OCI-LY1 (cell line): Measurements from ENCODE around the gene WNT9B.

Experiments
- H2AFZ ChIP-seq: fragments of 200-600 bp; sonication (generic), shearing (Covaris generic); 2 replicates; pipeline ENCODE4 v1.6.0; 2014; ENCODE audit warnings: antibody characterized with exemption, mild to moderate bottlenecking, low read length
- H3F3A ChIP-seq: fragments of 200-600 bp; sonication (generic), shearing (Covaris generic); 2 replicates; pipeline ENCODE4 v1.6.0; 2014; ENCODE audit warnings: mild to moderate bottlenecking, antibody characterized with exemption, low read length, moderate library complexity; ENCODE audit not compliant: insufficient read depth
- H3K27ac ChIP-seq: fragments of 200-600 bp; sonication (generic); 2 replicates; pipeline ENCODE4 v1.5.1; 2014; ENCODE audit warnings: low read length, mixed run types, mild to moderate bottlenecking, low read depth; ENCODE audit not compliant: poor library complexity, severe bottlenecking
- H3K27me3 ChIP-seq: fragments of 200-600 bp; sonication (generic); 2 replicates; pipeline ENCODE4 v1.6.0; 2014; ENCODE audit warnings: antibody characterized with exemption, mild to moderate bottlenecking, low read length, moderate library complexity; ENCODE audit not compliant: insufficient read depth
- H3K36me3 ChIP-seq: fragments of 200-600 bp; sonication (generic); 2 replicates; pipeline ENCODE4 v1.6.1; 2014; ENCODE audit warnings: mild to moderate bottlenecking, antibody characterized with exemption, low read length, moderate library complexity, mixed read lengths; ENCODE audit not compliant: insufficient read depth
- H3K4me1 ChIP-seq: fragments of 200-600 bp; sonication (generic); 2 replicates; pipeline ENCODE4 v1.5.1; 2014; ENCODE audit warnings: mild to moderate bottlenecking, low read length, moderate library complexity; ENCODE audit not compliant: insufficient read depth, severe bottlenecking
- H3K4me2 ChIP-seq: fragments of 200-600 bp; sonication (generic), shearing (Covaris generic); 2 replicates; pipeline ENCODE4 v1.6.1; 2014; ENCODE audit warnings: low read length
- H3K4me3 ChIP-seq: fragments of 200-600 bp; sonication (generic); 2 replicates; pipeline ENCODE4 v1.5.1; 2014; ENCODE audit warnings: low read length, low read depth, mild to moderate bottlenecking, mixed read lengths; ENCODE audit not compliant: poor library complexity, severe bottlenecking
- H3K79me2 ChIP-seq: fragments of 200-600 bp; shearing (Covaris generic); 2 replicates; pipeline ENCODE4 v1.6.1; 2016; ENCODE audit warnings: mixed run types, low read length, mixed read lengths; ENCODE audit not compliant: insufficient read depth
- H3K9ac ChIP-seq: fragments of 200-600 bp; sonication (generic), shearing (Covaris generic); 2 replicates; pipeline ENCODE4 v1.6.1; 2014; ENCODE audit warnings: mild to moderate bottlenecking, low read length, mixed read lengths
- H3K9me2 ChIP-seq: fragments of 200-600 bp; sonication (generic), shearing (Covaris generic); 2 replicates; pipeline ENCODE4 v1.6.1; 2014; ENCODE audit warnings: low read depth, mild to moderate bottlenecking, low read length, mixed read lengths
- H3K9me3 ChIP-seq: fragments of 200-600 bp; shearing (Covaris generic); 2 replicates; pipeline ENCODE4 v1.6.1; 2014; ENCODE audit warnings: low read length, mixed read lengths
- H4K20me1 ChIP-seq: fragments of 200-600 bp; sonication (generic), shearing (Covaris generic); 2 replicates; pipeline ENCODE4 v1.6.0; 2016; ENCODE audit warnings: mild to moderate bottlenecking, low read length; ENCODE audit not compliant: insufficient read depth
- EZH2 ChIP-seq: fragments of 200-600 bp; sonication (generic), shearing (Covaris generic); IDR thresholded peaks from 2 replicates; pipeline ENCODE4 v1.8.0; 2017; ENCODE audit warnings: borderline replicate concordance, mixed run types, mild to moderate bottlenecking, antibody characterized with exemption, low read length, moderate library complexity, mixed read lengths
- TF ChIP-seq, protein P1 (sequence below): fragments of 200-600 bp; sonication (generic), shearing (Covaris generic); IDR thresholded peaks from 2 replicates; pipeline ENCODE4 v1.5.1; 2017; ENCODE audit warnings: mild to moderate bottlenecking, antibody characterized with exemption, low read length, moderate library complexity, mixed read lengths

WNT9B gene

DNA sequence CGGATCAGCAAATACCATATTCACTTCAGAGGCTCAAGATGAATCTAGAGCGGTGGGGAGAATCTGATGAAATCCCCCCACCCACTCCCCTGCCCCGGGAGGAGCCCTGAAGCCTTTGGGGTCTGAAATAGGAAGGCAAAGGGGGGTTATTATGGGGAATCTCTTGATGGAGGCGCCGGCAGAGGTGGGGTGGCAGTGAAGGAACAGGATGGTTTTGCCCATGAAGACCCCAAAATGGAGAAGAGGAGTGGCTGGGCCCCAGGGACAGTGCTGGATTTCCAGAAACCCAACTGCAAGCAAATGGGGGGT, 33.5 kb upstream of the WNT9B start:
- no peaks in the 10 kb centered on the region for H4K20me1 ChIP-seq
- no peaks in the 10 kb centered on the region for H3K36me3 ChIP-seq
- TF ChIP-seq, protein P1, sequence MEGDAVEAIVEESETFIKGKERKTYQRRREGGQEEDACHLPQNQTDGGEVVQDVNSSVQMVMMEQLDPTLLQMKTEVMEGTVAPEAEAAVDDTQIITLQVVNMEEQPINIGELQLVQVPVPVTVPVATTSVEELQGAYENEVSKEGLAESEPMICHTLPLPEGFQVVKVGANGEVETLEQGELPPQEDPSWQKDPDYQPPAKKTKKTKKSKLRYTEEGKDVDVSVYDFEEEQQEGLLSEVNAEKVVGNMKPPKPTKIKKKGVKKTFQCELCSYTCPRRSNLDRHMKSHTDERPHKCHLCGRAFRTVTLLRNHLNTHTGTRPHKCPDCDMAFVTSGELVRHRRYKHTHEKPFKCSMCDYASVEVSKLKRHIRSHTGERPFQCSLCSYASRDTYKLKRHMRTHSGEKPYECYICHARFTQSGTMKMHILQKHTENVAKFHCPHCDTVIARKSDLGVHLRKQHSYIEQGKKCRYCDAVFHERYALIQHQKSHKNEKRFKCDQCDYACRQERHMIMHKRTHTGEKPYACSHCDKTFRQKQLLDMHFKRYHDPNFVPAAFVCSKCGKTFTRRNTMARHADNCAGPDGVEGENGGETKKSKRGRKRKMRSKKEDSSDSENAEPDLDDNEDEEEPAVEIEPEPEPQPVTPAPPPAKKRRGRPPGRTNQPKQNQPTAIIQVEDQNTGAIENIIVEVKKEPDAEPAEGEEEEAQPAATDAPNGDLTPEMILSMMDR: no peak
- no peak for TF ChIP-seq EZH2
- no peaks in the 10 kb centered on the region for H3K27me3 ChIP-seq
- H2AFZ ChIP-seq: no peak overlapping the region
- no peaks in the 10 kb centered on the region for H3K9me3 ChIP-seq
- peaks cover 44% of the 10 kb centered on the region for H3K4me1 ChIP-seq
- H3K9ac ChIP-seq: 0 out of 2 replicates have a peak overlapping the region, but pooled peaks have one; percentile 1
- no peaks in the 10 kb centered on the region for H3F3A ChIP-seq
- H3K9me2 ChIP-seq: no peaks in the 10 kb centered on the region
- H3K4me2 ChIP-seq: peak overlapping the region; percentile 39
- H3K27ac ChIP-seq: no peak overlapping the region
- no peaks in the 10 kb centered on the region for H3K79me2 ChIP-seq
- H3K4me3 ChIP-seq: peak overlapping the region; percentile 35

DNA sequence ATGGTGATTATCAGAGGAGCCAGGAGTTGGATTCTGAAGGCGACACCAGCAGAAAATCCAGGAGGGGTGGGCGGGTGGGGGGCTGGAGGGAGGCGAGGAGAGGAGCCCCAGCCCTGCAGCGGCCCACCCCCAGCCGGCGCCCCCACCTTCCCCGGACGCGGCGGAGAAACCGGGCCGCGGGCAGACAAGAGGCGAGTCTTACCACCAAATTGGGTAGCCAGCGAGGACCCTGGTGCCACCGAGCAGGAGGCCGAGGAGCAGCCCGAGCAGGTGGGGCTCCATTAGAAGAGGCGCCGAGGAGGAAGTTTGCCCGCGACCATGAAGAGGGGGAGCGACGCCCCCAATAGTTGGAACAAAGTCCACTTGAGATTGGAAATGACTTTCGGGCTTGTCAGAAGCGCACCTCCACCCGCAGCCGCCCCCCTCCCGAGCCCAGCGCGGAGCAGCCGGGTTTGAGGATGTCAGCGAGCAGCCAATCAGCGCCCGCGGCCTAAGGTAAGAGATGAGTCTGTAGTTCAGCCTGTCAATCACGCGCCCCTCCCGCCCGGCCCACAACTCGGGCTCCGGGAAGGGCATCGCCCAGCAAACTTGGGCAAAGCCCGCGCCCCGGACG, 33.0 kb upstream of the WNT9B start, which contains the start of gene WNT3:
Gene WNT3 (minus strand): TSS at position 377 of the 613 bp plus-strand sequence. CDS start 95 bp downstream, at position 282.
- Histone ChIP-seq H3K9me2 (no peaks in the 10 kb centered on the region), H3K4me2 (peak within 1 kb of the TSS; percentile 70), H3K9ac (peak within 1 kb of the TSS; percentile 52), H3K79me2 (no peaks in the 10 kb centered on the region), H2AFZ (no peak within 1 kb of the TSS), H4K20me1 (no peaks in the 10 kb centered on the region), H3K36me3 (no peaks in the 10 kb centered on the region), H3K27me3 (no peaks in the 10 kb centered on the region), H3K4me1 (peaks cover 44% of the 10 kb centered on the region), H3K27ac (no peak within 1 kb of the TSS), H3F3A (no peaks in the 10 kb centered on the region), H3K4me3 (peak within 1 kb of the TSS; percentile 61), H3K9me3 (no peaks in the 10 kb centered on the region)
- TF ChIP-seq, protein P1: no peak
- TF ChIP-seq EZH2: no peak

DNA sequence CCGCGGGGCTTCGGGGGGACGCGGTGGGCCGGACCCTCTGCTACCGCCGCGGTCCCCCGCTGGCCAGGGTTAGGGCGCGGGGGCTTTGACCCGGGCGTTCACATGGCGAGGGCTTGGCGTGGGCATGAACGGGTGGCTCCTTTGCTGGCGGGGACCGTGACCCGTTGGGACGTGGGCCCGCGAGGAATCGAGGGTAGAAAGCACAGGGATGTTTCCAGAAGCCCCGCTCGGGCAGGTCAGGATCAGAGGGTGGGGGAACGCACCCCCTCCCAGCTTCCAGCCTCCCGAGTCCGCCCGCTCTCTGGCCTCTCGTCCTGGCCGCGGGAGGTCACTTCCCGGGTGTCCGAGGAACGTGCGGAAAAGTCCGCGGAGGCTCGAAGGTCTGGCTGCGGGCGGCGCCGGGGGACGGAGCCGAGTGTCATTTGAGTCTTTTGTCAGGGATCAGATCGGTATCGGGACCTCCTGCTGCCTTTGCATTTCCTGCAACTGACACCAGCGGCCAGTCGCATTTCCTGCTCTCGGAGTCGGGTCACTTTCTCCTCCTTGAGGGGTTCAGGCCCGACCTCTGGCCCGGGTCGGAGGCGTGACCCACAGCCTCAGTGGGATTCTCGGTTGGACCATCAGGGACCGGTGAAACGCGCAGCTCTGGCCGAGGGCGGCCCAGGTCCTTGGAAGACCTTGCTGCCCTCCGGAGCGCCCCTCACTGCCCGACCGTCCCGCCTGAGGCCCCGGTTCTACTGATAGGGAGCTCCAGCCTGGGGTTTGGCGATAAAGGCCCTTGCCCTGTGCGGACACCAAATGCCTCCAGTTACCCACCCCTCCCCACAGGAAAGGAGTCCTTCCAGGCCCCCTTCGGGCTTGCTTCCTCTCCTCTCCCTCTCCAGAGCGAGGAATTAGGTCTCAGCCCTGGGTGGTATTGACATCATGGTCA, 32.2 kb upstream of the WNT9B start:
- Histone ChIP-seq H3K36me3 (no peaks in the 10 kb centered on the region), H2AFZ (no peak overlapping the region), H3K27me3 (no peaks in the 10 kb centered on the region), H3K4me1 (peaks cover 44% of the 10 kb centered on the region), H4K20me1 (no peaks in the 10 kb centered on the region), H3K4me2 (peak overlapping the region; percentile 70), H3K79me2 (no peaks in the 10 kb centered on the region), H3K9ac (peak overlapping the region; percentile 52), H3K9me2 (no peaks in the 10 kb centered on the region), H3K27ac (no peak overlapping the region), H3K4me3 (peak overlapping the region; percentile 61), H3F3A (no peaks in the 10 kb centered on the region), H3K9me3 (no peaks in the 10 kb centered on the region)
- no peak for TF ChIP-seq EZH2
- TF ChIP-seq, protein P1: no peak
